Measurements from ENCODE around the gene CLIC4.

GRCh38 chr1:24801176-24801575 is 55.9 kb downstream of the CLIC4 start:
- TF ChIP-seq SP1 (CRISPR knock-in tag; conservative IDR thresholded peaks at IDR 0.05) (no peak), MLX (CRISPR knock-in tag; IDR thresholded peaks at IDR 0.05) (no peak), NR1H2 (CRISPR knock-in tag; IDR thresholded peaks at IDR 0.05) (no peak), CTCF (IDR thresholded peaks at IDR 0.05) (no peak), ZNF416 (CRISPR knock-in tag; IDR thresholded peaks at IDR 0.05) (no peak), ATF6 (CRISPR knock-in tag; IDR thresholded peaks at IDR 0.05) (no peak)
- TF ChIP-seq, protein P1, sequence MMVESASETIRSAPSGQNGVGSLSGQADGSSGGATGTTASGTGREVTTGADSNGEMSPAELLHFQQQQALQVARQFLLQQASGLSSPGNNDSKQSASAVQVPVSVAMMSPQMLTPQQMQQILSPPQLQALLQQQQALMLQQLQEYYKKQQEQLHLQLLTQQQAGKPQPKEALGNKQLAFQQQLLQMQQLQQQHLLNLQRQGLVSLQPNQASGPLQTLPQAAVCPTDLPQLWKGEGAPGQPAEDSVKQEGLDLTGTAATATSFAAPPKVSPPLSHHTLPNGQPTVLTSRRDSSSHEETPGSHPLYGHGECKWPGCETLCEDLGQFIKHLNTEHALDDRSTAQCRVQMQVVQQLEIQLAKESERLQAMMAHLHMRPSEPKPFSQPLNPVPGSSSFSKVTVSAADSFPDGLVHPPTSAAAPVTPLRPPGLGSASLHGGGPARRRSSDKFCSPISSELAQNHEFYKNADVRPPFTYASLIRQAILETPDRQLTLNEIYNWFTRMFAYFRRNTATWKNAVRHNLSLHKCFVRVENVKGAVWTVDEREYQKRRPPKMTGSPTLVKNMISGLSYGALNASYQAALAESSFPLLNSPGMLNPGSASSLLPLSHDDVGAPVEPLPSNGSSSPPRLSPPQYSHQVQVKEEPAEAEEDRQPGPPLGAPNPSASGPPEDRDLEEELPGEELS (CRISPR knock-in tag; IDR thresholded peaks at IDR 0.05) = no peak
